ENCODE results near the gene DNAJA2. TPM values are rescaled to one million over a fixed set of nuclear protein-coding genes. Genes with fewer than 3 reads are reported as not detected.
A peak's percentile ranks its signal among the peaks of the same experiment; 100 is the strongest.
"Not testable (repeated sequence)": the region's sequence is repeated elsewhere in the genome, so short reads cannot be mapped to it uniquely, and the experiment has no call there.

DNAJA2 gene
- total RNA-seq (70.4 TPM), polyA plus RNA-seq (45.5 TPM)

DNA sequence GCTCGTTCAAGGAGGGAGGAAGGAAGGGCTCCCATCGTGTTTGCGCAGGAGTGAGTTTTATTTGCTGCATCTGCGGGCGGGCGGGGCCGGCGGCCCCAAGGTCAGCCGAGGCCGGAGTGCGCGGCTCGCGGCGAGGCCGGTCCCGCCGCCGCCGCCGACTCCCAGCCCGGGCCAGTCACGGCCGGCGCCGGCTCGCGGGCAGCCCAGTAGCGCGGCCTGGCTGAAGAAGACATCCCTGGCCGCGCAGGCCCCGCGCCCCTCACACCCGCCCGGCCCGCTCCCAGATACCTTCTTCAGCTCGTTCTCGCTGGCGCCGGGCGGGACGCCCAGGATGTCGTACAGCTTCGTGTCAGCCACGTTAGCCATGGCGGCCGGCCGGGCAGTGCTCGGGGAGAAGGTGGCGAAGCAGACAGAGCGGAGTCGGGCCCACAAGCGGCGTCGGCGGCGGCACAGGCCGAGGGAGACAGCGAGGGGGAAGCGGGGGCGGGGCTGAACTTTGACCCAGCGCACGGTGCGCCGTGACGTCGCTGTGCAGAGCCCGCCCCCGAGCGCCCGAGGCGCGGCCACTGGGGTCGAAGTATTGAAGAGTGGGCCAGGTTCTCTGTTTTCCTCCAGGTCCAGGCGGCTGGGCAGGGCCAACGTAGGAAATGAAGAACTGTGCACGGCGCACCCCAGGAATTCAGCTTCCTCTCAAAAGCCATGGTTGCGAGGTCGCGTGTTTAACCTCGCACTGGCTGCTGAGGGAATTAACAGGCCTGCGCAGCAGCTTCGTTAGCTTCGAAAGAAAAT is at the start of gene DNAJA2:
TSS of gene DNAJA2 (minus strand) at position 468 of the 789 bp plus-strand sequence. CDS start at position 366, 102 bp downstream.
- H3K36me3 ChIP-seq (ENCODE audit: insufficient read depth), result no peaks in the 10 kb centered on the region
- peak; percentile 70 for DNase-seq (ENCODE audit: extremely low spot score)
- no peaks in the 10 kb centered on the region for H3K4me1 ChIP-seq (ENCODE audit: insufficient read depth)
- WGBS, result under 1% methylated on average over 86 of the region's 86 CpGs
- H3K4me3 ChIP-seq (ENCODE audit: low read depth, low read length), result peak within 1 kb of the TSS; percentile 99
- peak within 1 kb of the TSS; percentile 96 for H3K27ac ChIP-seq (ENCODE audit: low read depth)

DNA sequence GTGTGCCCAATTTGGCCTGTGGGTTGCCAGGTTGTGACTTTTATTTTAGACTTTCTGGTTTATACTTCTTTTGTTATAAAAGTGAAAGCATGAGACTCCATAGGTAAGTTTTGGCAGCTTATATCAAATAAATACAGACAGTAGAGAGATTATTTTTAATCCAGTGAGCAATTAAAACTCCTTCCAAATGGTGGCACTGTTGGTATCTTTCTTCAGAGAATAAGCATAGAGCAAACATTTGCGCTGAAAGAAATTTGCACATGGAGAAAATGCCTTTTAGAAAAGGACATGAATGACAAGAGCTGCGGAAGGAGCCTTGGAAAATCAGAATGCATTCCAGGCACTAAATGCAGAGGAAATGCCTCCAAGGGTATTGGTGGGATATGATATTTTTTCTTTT is 46.1 kb upstream of the DNAJA2 start:
- Histone ChIP-seq H3K36me3 (ENCODE audit: insufficient read depth) (no peaks in the 10 kb centered on the region), H3K27ac (ENCODE audit: low read depth) (no peak overlapping the region), H3K4me3 (ENCODE audit: low read depth, low read length) (no peak overlapping the region), H3K4me1 (ENCODE audit: insufficient read depth) (no peaks in the 10 kb centered on the region)
- no peak for DNase-seq (ENCODE audit: extremely low spot score)
- WGBS, result 70% methylated on average over 2 of the region's 2 CpGs

DNA sequence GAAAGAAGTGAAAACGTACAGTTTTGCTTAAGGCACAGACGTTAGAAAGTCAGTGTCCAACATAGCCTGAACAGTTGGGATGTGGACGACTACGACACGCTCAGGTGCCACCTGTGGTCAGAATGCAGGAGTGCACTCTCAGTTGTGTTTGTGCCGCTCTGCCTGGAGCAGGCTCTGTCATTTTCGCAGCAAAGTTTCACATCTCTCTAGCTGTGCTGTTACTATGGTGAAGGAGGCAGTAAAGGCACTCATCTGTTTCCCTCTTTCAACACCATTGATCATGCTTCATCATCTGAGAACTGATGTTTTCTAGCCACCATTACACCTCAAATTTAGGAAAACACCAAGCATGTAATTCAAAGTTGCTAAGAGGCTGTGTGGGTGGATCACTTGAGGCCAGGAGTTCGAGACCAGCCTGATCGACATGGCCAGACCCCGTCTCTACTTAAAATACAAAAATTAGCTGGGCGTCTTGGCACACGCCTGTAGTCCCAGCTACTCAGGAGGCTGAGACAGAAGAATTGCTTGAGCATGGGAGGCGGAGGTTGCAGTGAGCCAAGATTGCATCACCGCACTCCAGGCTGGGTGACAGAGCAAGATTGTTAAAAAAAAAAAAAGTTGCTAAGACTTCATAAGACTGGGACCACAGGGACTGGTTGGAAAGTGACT is 44.9 kb upstream of the DNAJA2 start:
- Histone ChIP-seq H3K4me3 (ENCODE audit: low read depth, low read length) (no peak overlapping the region), H3K36me3 (ENCODE audit: insufficient read depth) (no peaks in the 10 kb centered on the region), H3K27ac (ENCODE audit: low read depth) (no peak overlapping the region), H3K4me1 (ENCODE audit: insufficient read depth) (no peaks in the 10 kb centered on the region)
- 55% methylated on average over 14 of the region's 14 CpGs for WGBS
- DNase-seq (ENCODE audit: extremely low spot score), result no peak

DNA sequence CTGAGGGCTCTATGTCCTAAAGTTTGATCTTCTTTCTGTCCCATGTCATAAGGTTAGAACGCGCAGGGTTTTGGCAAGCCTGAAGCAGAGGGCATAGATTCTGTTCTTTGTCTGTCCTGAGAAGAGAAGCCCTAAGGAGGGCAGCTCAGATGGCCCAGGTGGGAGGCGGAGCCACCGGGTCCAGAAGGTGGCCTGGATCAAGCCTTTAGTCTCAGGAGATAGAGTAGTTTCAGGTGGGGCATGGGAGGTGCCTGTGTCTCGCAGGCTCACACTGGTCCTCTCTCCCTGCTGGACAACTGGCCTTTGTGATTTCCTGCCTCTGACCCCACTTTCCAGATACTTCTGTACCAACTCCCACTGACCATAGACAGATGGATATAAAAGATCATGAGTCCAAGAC is 44.2 kb upstream of the DNAJA2 start:
- DNase-seq (ENCODE audit: extremely low spot score), result no peak
- no peak overlapping the region for H3K27ac ChIP-seq (ENCODE audit: low read depth)
- no peaks in the 10 kb centered on the region for H3K36me3 ChIP-seq (ENCODE audit: insufficient read depth)
- no peak overlapping the region for H3K4me3 ChIP-seq (ENCODE audit: low read depth, low read length)
- WGBS, result 87% methylated on average over 5 of the region's 5 CpGs
- no peaks in the 10 kb centered on the region for H3K4me1 ChIP-seq (ENCODE audit: insufficient read depth)

DNA sequence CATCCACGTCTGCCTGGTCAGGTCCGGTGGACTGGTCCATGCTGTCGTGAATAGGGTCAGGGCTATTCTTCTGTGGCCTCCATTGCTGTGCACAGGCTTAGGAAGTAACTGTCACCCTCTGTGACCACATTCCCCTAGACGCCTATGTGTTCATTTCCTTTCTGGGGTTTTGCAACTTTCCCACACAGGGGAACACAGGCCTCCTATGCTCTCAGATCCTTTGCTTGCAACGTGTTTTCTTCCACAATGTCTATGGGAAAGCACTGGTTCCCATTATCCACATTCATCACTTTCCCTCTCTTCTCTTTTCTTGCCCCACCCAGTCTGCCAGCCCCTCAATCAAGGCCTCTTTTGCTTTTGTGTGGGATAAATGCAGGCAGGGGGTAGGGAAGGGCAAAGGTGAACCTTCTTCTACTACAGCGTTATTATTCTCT is 43.2 kb upstream of the DNAJA2 start:
- Histone ChIP-seq H3K4me1 (ENCODE audit: insufficient read depth) (no peaks in the 10 kb centered on the region), H3K4me3 (ENCODE audit: low read depth, low read length) (no peak overlapping the region), H3K27ac (ENCODE audit: low read depth) (no peak overlapping the region), H3K36me3 (ENCODE audit: insufficient read depth) (no peaks in the 10 kb centered on the region)
- DNase-seq (ENCODE audit: extremely low spot score), result no peak
- 75% methylated on average over 6 of the region's 6 CpGs for WGBS

DNA sequence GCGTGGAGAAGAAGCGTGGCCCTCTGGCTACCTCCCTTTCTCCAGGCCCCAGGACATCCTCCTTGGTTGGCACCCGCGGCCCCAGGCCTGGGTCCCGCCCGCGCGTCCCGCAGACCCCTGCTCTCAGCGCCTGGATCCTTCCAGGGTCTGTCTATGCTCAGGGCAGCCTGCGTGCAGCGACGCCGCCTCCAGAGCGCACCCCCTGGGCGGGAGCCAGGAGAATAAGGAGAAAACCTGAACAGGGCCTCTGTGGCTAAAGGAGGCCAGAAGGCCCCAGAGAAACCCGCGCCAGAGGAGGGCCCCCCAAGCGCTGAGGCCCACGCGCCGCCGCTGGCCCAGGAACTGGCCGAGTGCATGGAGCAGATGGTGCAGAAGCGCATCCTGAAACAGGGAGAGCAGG is 40.4 kb upstream of the DNAJA2 start:
- Histone ChIP-seq H3K27ac (ENCODE audit: low read depth) (no peak overlapping the region), H3K36me3 (ENCODE audit: insufficient read depth) (no peaks in the 10 kb centered on the region), H3K4me1 (ENCODE audit: insufficient read depth) (no peaks in the 10 kb centered on the region), H3K4me3 (ENCODE audit: low read depth, low read length) (no peak overlapping the region)
- DNase-seq (ENCODE audit: extremely low spot score), result no peak
- 82% methylated on average over 25 of the region's 25 CpGs for WGBS

DNA sequence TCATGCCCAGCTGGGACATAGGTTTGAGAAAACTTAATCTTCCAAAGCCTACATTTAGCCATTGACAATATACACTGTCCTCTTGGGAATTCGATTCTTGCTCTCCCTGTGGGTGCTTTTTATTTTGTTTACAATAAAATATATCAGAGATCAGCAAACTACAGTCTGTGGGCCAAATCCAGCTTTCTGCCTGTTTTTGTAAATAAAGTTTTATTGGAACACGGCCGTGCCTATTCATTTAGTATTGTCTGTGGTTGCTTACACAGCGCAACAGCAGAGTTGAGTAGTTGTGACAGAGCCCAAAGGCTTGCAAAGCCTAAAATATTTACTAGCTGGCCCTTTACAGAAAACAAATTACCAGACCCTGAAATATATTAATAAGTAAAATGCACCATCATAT is 39.7 kb upstream of the DNAJA2 start:
- Histone ChIP-seq H3K4me1 (ENCODE audit: insufficient read depth) (no peaks in the 10 kb centered on the region), H3K4me3 (ENCODE audit: low read depth, low read length) (no peak overlapping the region), H3K27ac (ENCODE audit: low read depth) (no peak overlapping the region), H3K36me3 (ENCODE audit: insufficient read depth) (no peaks in the 10 kb centered on the region)
- 71% methylated on average over 4 of the region's 4 CpGs for WGBS
- DNase-seq (ENCODE audit: extremely low spot score), result no peak

DNA sequence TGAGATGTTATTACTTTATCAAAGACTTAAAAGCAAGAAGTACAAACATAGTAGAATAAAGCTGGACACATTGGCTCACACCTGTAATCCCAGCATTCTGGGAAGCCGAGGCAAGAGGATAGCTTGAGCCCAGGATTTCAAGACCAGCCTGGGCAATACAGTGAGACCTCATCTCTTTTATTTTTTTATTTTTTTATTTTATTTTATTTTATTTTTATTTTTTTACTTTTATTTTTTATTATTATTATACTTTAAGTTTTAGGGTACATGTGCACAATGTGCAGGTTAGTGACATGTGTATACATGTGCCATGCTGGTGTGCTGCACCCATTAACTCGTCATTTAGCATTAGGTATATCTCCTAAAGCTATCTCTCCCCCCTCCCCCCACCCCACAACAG is 37.3 kb upstream of the DNAJA2 start:
- not testable (repeated sequence) for H3K4me1 ChIP-seq (ENCODE audit: insufficient read depth); H3K27ac ChIP-seq (ENCODE audit: low read depth); DNase-seq (ENCODE audit: extremely low spot score); H3K36me3 ChIP-seq (ENCODE audit: insufficient read depth); H3K4me3 ChIP-seq (ENCODE audit: low read depth, low read length)
- WGBS, result 83% methylated on average over 2 of the region's 2 CpGs

DNA sequence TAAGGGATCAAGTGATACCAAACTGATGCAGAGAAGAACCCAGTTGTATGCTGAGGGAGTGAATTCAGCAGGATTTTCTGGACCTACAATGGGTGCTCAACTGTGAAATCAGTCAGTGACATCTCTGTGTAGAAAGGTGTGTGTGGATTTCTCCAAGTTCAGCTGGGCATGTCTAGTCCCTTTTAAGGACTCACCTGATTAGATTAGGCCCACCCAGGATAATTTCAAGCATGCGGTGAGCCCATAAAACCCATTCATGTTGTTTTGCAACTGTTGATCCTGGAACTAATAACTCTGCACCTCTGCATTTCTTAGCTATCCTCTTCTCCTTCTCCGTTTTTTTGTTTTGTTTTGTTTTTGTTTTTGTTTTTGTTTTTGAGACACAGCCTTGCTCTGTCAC is 35.1 kb upstream of the DNAJA2 start:
- WGBS, result 78% methylated on average over 2 of the region's 2 CpGs

DNA sequence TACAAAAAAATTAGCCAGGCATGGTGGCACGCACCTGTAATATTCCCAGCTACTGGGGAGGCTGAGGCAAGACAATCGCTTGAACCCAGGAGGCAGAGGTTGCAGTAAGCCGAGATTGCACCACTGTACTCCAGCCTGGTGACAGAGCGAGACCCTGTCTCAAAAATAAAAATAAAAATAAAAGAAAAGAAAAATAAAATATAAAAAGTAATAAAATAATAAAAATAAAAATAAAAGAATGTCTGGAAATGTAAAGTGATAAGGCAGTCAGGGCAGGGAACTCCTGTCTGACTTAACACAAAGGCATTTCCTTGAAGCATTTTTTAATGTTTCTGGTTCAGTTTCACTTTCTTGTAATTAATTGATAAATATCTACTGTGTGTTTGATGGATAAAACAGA is 34.7 kb upstream of the DNAJA2 start:
- Histone ChIP-seq H3K4me1 (ENCODE audit: insufficient read depth) (no peaks in the 10 kb centered on the region), H3K36me3 (ENCODE audit: insufficient read depth) (no peaks in the 10 kb centered on the region), H3K4me3 (ENCODE audit: low read depth, low read length) (no peak overlapping the region), H3K27ac (ENCODE audit: low read depth) (no peak overlapping the region)
- no peak for DNase-seq (ENCODE audit: extremely low spot score)
- WGBS, result 95% methylated on average over 4 of the region's 4 CpGs

More for the DNA sequence above, 35.1 kb upstream of the DNAJA2 start:
- H3K27ac ChIP-seq (ENCODE audit: low read depth), result no peak overlapping the region
- H3K36me3 ChIP-seq (ENCODE audit: insufficient read depth), result no peaks in the 10 kb centered on the region
- DNase-seq (ENCODE audit: extremely low spot score), result no peak
- H3K4me3 ChIP-seq (ENCODE audit: low read depth, low read length), result no peak overlapping the region
- no peaks in the 10 kb centered on the region for H3K4me1 ChIP-seq (ENCODE audit: insufficient read depth)

DNA sequence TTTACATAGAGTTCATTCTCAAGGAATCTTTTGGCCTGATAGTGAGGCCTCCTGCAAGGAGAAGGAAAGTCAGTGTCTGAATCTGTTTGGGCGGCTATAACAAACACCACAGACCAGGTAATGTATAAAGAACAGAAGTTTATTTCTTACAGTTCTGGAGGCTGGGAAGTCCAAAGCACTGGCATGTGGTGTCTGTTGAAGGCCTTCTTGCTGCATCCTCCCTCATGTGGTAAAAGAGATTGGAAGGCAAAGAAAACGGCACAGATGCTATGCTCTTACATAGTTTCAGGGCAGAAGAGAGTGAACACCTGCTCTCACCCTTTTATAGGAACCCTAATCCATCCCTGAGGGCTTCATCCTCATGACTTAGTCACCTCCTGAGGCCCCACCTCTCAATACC is 31.2 kb upstream of the DNAJA2 start:
- WGBS, result 89% methylated on average over 2 of the region's 2 CpGs
- no peak for DNase-seq (ENCODE audit: extremely low spot score)
- Histone ChIP-seq H3K4me1 (ENCODE audit: insufficient read depth) (no peaks in the 10 kb centered on the region), H3K27ac (ENCODE audit: low read depth) (no peak overlapping the region), H3K36me3 (ENCODE audit: insufficient read depth) (no peaks in the 10 kb centered on the region), H3K4me3 (ENCODE audit: low read depth, low read length) (no peak overlapping the region)

DNA sequence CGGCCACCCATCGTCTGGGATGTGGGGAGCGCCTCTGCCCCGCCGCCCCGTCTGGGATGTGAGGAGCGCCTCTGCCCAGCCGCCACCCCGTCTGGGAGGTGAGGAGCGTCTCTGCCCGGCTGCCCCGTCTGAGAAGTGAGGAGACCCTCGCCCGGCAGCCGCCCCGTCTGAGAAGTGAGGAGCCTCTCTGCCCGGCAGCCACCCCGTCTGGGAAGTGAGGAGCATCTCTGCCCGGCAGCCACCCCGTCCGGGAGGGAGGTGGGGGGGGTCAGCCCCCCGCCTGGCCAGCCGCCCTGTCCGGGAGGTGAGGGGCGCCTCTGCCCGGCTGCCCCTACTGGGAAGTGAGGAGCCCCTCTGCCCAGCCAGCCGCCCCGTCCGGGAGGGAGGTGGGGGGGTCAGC is 26.6 kb upstream of the DNAJA2 start:
- not testable (repeated sequence) for H3K4me1 ChIP-seq (ENCODE audit: insufficient read depth); H3K27ac ChIP-seq (ENCODE audit: low read depth); DNase-seq (ENCODE audit: extremely low spot score); H3K36me3 ChIP-seq (ENCODE audit: insufficient read depth); H3K4me3 ChIP-seq (ENCODE audit: low read depth, low read length)
- 95% methylated on average over 26 of the region's 29 CpGs for WGBS

DNA sequence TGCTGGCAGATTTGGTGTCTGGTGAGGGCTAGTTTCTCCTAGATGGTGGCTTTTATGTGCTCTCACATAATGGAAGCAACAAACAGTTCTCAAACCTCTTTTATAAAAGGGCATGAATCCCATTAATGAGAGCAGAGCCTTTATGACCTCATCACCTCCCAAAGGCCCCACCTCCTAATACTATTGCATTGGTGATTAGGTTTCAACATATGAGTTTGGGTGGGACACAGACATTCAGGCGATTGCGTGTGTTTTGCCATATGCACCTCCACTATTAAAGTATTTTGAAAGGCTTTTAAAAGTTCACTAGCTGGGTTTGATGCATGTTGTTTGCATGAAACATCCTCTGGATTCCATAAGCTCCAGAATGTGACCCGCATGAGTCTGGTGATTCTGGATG is 24.4 kb upstream of the DNAJA2 start:
- H3K4me1 ChIP-seq (ENCODE audit: insufficient read depth), result no peaks in the 10 kb centered on the region
- DNase-seq (ENCODE audit: extremely low spot score), result no peak
- no peak overlapping the region for H3K4me3 ChIP-seq (ENCODE audit: low read depth, low read length)
- 97% methylated on average over 3 of the region's 3 CpGs for WGBS
- no peak overlapping the region for H3K27ac ChIP-seq (ENCODE audit: low read depth)
- no peaks in the 10 kb centered on the region for H3K36me3 ChIP-seq (ENCODE audit: insufficient read depth)

DNA sequence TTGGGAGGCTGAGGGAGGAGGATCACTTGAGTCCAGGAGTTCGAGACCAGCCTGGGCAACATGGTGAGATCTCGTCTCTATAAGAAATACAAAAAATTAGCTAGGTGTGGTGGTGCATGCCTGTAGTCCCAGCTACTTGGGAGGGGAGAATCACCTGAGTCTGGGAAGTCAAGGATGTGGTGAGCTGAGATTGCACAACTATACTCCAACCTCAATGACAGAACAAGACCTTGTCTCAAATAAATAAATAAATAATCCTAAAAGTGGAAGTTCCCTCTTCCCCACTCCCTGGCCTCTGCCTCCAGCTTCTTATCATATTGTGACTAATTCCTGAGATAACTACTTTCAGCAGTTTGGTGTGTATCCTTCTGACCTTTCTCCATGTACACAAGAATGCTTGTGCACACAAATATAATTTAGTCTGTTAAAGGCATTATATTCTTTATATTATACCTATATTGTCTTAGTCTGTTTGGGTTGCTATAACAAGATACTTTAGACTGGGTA is 23.5 kb upstream of the DNAJA2 start:
- Histone ChIP-seq H3K27ac (ENCODE audit: low read depth) (no peak overlapping the region), H3K36me3 (ENCODE audit: insufficient read depth) (no peaks in the 10 kb centered on the region), H3K4me1 (ENCODE audit: insufficient read depth) (no peaks in the 10 kb centered on the region), H3K4me3 (ENCODE audit: low read depth, low read length) (no peak overlapping the region)
- WGBS, result 91% methylated on average over 2 of the region's 2 CpGs
- no peak for DNase-seq (ENCODE audit: extremely low spot score)
